Neural cell (in vitro differentiated cells): ENCODE data around the gene DOK1. TPM values are rescaled to one million over a fixed set of nuclear protein-coding genes. Genes with fewer than 3 reads are reported as not detected.

Experiments
- H2AFZ ChIP-seq: fragments of 200-600, 300-800 bp; sonication (generic), shearing (Covaris generic); 2 replicates; pipeline ENCODE4 v1.6.0; 2014; ENCODE audit warnings: low read depth, mild to moderate bottlenecking, antibody characterized with exemption, low read length, moderate library complexity
- H3F3A ChIP-seq: fragments of 200-600 bp; shearing (Covaris generic); 2 replicates; pipeline ENCODE4 v1.6.1; 2016; ENCODE audit warnings: mild to moderate bottlenecking, moderate library complexity, mixed read lengths, antibody characterized with exemption, low read length; ENCODE audit not compliant: insufficient read depth, poor library complexity, severe bottlenecking
- H3K27ac ChIP-seq: fragments of 200-600, 300-800 bp; sonication (generic), shearing (Covaris generic); 2 replicates; pipeline ENCODE4 v1.5.1; 2014; ENCODE audit warnings: mild to moderate bottlenecking, low read length, moderate library complexity
- H3K27me3 ChIP-seq: fragments of 300-800, 200-600 bp; sonication (generic), shearing (Covaris generic); 2 replicates; pipeline ENCODE4 v1.6.0; 2014; ENCODE audit warnings: mild to moderate bottlenecking, low read depth, low read length, moderate library complexity; ENCODE audit not compliant: insufficient read depth
- H3K36me3 ChIP-seq: fragments of 300-800, 200-600 bp; sonication (generic), shearing (Covaris generic); 2 replicates; pipeline ENCODE4 v1.5.1; 2014; ENCODE audit warnings: mild to moderate bottlenecking, antibody characterized with exemption, low read length, moderate library complexity; ENCODE audit not compliant: insufficient read depth
- H3K4me2 ChIP-seq: fragments of 300-800, 200-600 bp; sonication (generic), shearing (Covaris generic); 2 replicates; pipeline ENCODE4 v1.6.0; 2014; ENCODE audit warnings: mild to moderate bottlenecking, low read length
- H3K4me3 ChIP-seq: fragments of 300-800, 200-600 bp; sonication (generic), shearing (Covaris generic); 2 replicates; pipeline ENCODE4 v1.5.1; 2014; ENCODE audit warnings: mild to moderate bottlenecking, low read length, moderate library complexity
- H3K79me2 ChIP-seq: fragments of 200-600 bp; shearing (Covaris generic); replicated peaks from 2 replicates; pipeline ENCODE4 v1.6.0; 2014; ENCODE audit warnings: mild to moderate bottlenecking, low read length, moderate library complexity; ENCODE audit not compliant: insufficient read depth
- H3K9ac ChIP-seq: fragments of 300-800, 200-600 bp; sonication (generic), shearing (Covaris generic); 2 replicates; pipeline ENCODE4 v1.6.1; 2016; ENCODE audit warnings: mild to moderate bottlenecking, low read length, mixed read lengths
- H3K9me2 ChIP-seq: fragments of 200-600 bp; shearing (Covaris generic); 2 replicates; pipeline ENCODE4 v1.6.1; 2016; ENCODE audit warnings: mild to moderate bottlenecking, low read length, mixed read lengths; ENCODE audit not compliant: insufficient read depth
- H3K9me3 ChIP-seq: fragments of 200-600, 300-800 bp; sonication (generic), shearing (Covaris generic); 2 replicates; pipeline ENCODE4 v1.6.1; 2016; ENCODE audit warnings: mild to moderate bottlenecking, mixed run types, low read length, moderate library complexity, mixed read lengths
- H4K20me1 ChIP-seq: fragments of 200-600 bp; shearing (Covaris generic); 2 replicates; pipeline ENCODE4 v1.6.1; 2016; ENCODE audit warnings: mild to moderate bottlenecking, mixed run types; ENCODE audit not compliant: insufficient read depth
- CTCF ChIP-seq: fragments of 450-650 bp; IDR thresholded peaks from 2 replicates; pipeline ENCODE4 v1.5.1; 2014; ENCODE audit warnings: antibody characterized with exemption, mild to moderate bottlenecking, moderate library complexity; ENCODE audit not compliant: poor library complexity, severe bottlenecking
- EP300 ChIP-seq: fragments of 450-650 bp; conservative IDR thresholded peaks from 2 replicates; pipeline ENCODE4 v1.6.1; 2014; ENCODE audit warnings: antibody characterized with exemption, mild to moderate bottlenecking, moderate library complexity; ENCODE audit not compliant: poor library complexity, severe bottlenecking
- EZH2 ChIP-seq: fragments of 200-600, 300-800 bp; shearing (Covaris generic), sonication (generic); IDR thresholded peaks from 2 replicates; pipeline ENCODE4 v1.6.1; 2014; ENCODE audit warnings: antibody characterized with exemption, low read length, borderline replicate concordance, mild to moderate bottlenecking; ENCODE audit not compliant: insufficient read depth, poor library complexity, severe bottlenecking
- MXI1 ChIP-seq: fragments of 450-650 bp; conservative IDR thresholded peaks from 2 replicates; pipeline ENCODE4 v1.6.1; 2014; ENCODE audit warnings: antibody characterized with exemption, mild to moderate bottlenecking; ENCODE audit not compliant: poor library complexity, severe bottlenecking
- POLR2AphosphoS5 ChIP-seq: IDR thresholded peaks from 2 replicates; pipeline ENCODE4 v1.6.1; 2012
- RAD21 ChIP-seq: fragments of 450-650 bp; conservative IDR thresholded peaks from 2 replicates; pipeline ENCODE4 v1.6.1; 2014; ENCODE audit warnings: antibody characterized with exemption, mild to moderate bottlenecking, moderate library complexity
- REST ChIP-seq: IDR thresholded peaks from 2 replicates; pipeline ENCODE4 v1.6.1; 2012; ENCODE audit warnings: borderline replicate concordance
- SMC3 ChIP-seq: fragments of 450-650 bp; conservative IDR thresholded peaks from 2 replicates; pipeline ENCODE4 v1.6.1; 2014; ENCODE audit warnings: antibody characterized with exemption, mild to moderate bottlenecking, moderate library complexity; ENCODE audit not compliant: poor library complexity
- TAF1 ChIP-seq: IDR thresholded peaks from 2 replicates; pipeline ENCODE4 v1.6.1; 2012; ENCODE audit warnings: low read depth
- polyA plus RNA-seq: library from polyadenylated mRNA; depleted of rRNA; stranded (reverse); fragments of >200 nt; gene quantifications from 2 replicates; pipeline ENCODE4 v1.2.3, GENCODE V29; 2014

The DOK1 gene
- polyA plus RNA-seq, 1 donor from 2014 or later, result 0.79 TPM

- no peak overlapping the region for H3K27ac ChIP-seq
- no peaks in the 10 kb centered on the region for H4K20me1 ChIP-seq
- no peaks in the 10 kb centered on the region for H3K36me3 ChIP-seq
- no peak overlapping the region for H3K9ac ChIP-seq
- H3K9me3 ChIP-seq, result no peaks in the 10 kb centered on the region
- no peaks in the 10 kb centered on the region for H3F3A ChIP-seq
- no peaks in the 10 kb centered on the region for H3K79me2 ChIP-seq
- H2AFZ ChIP-seq, result no peak overlapping the region
- no peaks in the 10 kb centered on the region for H3K9me2 ChIP-seq
- no peak overlapping the region for H3K4me3 ChIP-seq
- H3K27me3 ChIP-seq, result no peaks in the 10 kb centered on the region
- no peak for TF ChIP-seq SMC3
- TF ChIP-seq CTCF, result no peak
- no peak for TF ChIP-seq EP300
- no peak for TF ChIP-seq RAD21
- TF ChIP-seq MXI1, result no peak
- no peak for TF ChIP-seq POLR2AphosphoS5
- no peak for TF ChIP-seq TAF1
- no peak for TF ChIP-seq REST
- no peak for TF ChIP-seq EZH2
- H3K4me2 ChIP-seq, result no peak overlapping the region
These were observed 42.1 kb downstream of the DOK1 start for GRCh38 chr2:74596584-74596983.

GRCh38 chr2:74597410-74597809 lies 42.9 kb downstream of the DOK1 start:
- no peaks in the 10 kb centered on the region for H4K20me1 ChIP-seq
- H3K4me2 ChIP-seq, result no peak overlapping the region
- H3F3A ChIP-seq, result no peaks in the 10 kb centered on the region
- H3K79me2 ChIP-seq, result no peaks in the 10 kb centered on the region
- H3K27me3 ChIP-seq, result no peaks in the 10 kb centered on the region
- H3K9me3 ChIP-seq, result no peaks in the 10 kb centered on the region
- TF ChIP-seq REST, result no peak
- TF ChIP-seq POLR2AphosphoS5, result no peak
- TF ChIP-seq MXI1, result no peak
- TF ChIP-seq EZH2, result no peak
- TF ChIP-seq CTCF, result no peak
- TF ChIP-seq SMC3, result no peak
- TF ChIP-seq TAF1, result no peak
- no peak for TF ChIP-seq EP300
- no peak for TF ChIP-seq RAD21
- no peaks in the 10 kb centered on the region for H3K9me2 ChIP-seq
- H3K36me3 ChIP-seq, result no peaks in the 10 kb centered on the region
- no peak overlapping the region for H3K4me3 ChIP-seq
- no peak overlapping the region for H3K9ac ChIP-seq
- no peak overlapping the region for H2AFZ ChIP-seq
- H3K27ac ChIP-seq, result no peak overlapping the region
